GM12875 (cell line): ENCODE measurements around the gene TMEM235.

Source experiments
- H3K4me3 ChIP-seq: one replicate; pipeline ENCODE4 v1.5.1; 2011; ENCODE audit warnings: low read depth, low read length, control low read depth
- TF ChIP-seq, protein P1 (sequence below): IDR thresholded peaks from 2 replicates; pipeline ENCODE4 v1.5.1; 2011; ENCODE audit warnings: low read depth, mild to moderate bottlenecking, control low read depth, inconsistent platforms, low read length, moderate library complexity, borderline replicate concordance; ENCODE audit not compliant: insufficient read depth

Gene TMEM235

DNA sequence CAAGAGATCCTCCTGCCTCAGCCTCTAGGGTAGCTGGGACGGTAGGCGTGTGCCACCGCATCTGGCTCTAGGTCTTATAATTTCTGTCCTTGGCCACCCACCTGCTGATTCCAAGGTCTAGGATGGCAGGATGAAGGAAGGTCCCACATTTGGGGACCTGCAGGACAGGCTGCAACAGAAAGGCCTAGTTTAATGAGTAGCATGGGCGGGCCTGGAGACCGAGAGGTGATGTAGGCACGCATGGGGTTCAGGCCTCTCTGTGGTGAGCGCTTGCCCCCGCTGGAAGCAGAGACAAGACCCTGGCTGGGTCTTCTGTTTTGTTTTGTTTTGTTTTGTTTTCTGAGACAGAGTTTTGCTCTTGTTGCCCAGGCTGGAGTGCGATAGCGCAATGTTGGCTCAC is 33.7 kb downstream of the TMEM235 start:
- H3K4me3 ChIP-seq: no peak overlapping the region
- TF ChIP-seq, protein P1, sequence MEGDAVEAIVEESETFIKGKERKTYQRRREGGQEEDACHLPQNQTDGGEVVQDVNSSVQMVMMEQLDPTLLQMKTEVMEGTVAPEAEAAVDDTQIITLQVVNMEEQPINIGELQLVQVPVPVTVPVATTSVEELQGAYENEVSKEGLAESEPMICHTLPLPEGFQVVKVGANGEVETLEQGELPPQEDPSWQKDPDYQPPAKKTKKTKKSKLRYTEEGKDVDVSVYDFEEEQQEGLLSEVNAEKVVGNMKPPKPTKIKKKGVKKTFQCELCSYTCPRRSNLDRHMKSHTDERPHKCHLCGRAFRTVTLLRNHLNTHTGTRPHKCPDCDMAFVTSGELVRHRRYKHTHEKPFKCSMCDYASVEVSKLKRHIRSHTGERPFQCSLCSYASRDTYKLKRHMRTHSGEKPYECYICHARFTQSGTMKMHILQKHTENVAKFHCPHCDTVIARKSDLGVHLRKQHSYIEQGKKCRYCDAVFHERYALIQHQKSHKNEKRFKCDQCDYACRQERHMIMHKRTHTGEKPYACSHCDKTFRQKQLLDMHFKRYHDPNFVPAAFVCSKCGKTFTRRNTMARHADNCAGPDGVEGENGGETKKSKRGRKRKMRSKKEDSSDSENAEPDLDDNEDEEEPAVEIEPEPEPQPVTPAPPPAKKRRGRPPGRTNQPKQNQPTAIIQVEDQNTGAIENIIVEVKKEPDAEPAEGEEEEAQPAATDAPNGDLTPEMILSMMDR: no peak

- H3K4me3 ChIP-seq: no peak overlapping the region
- TF ChIP-seq, protein P1: no peak
Observed at GRCh38 chr17:78266231-78266631, 34.8 kb downstream of the TMEM235 start.

DNA sequence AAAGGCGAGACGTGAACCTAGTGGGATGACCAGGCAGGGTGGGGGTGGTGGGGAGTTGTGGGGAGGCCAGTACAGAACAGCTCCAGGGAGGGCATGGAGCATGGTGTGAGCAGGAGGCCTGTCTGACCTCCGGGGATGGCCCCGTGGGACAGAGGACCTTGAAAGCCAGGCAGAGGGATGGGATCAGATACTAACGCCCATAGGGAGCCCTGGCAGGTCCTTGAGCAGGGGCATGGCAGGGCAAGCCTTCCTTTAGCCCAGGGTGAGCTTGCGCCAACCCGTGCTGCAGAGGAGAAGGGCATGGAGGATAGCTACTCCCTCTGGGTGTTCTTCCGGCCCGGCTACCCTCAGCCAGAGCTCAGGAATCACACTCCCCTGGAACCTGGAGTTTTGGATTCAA is 35.3 kb downstream of the TMEM235 start:
- H3K4me3 ChIP-seq: no peak overlapping the region
- TF ChIP-seq, protein P1: no peak

- TF ChIP-seq, protein P1: no peak
- no peak overlapping the region for H3K4me3 ChIP-seq
Observed at GRCh38 chr17:78267253-78268073, 36.0 kb downstream of the TMEM235 start.

DNA sequence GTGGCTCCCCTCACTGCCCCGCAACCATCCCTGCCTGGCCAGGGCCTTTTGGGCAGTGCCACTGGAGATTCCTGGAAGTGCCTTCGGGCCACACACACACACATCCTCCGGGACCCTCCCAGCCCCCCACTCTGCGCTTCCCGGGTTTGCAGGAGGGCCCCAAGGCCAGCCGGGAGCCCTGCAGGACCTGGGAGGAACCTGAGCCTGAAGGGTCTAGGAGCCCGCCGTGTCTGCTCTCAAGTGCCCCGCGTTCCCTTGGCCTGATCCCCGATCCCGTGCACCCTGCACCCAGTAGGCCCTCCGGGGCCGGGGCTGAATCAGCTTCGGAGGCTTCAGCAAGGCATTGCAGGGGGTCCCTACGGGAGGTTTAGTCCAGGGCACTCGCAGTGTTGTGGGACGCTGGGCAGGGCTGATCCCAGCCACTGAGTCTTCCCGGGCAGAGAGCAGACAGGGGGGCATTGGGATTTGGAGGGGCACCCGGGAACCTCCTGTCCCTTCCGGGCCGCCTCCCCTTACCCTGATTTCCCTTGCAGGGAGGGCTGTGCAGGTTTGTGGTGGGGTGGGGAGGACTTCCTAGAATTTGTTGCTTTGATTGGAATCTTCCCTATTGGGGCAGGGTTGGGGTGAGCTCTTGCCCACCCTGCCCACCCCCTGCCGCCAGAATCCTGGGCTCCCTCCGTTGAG is 36.9 kb downstream of the TMEM235 start:
- H3K4me3 ChIP-seq: no peak overlapping the region
- TF ChIP-seq, protein P1: no peak

DNA sequence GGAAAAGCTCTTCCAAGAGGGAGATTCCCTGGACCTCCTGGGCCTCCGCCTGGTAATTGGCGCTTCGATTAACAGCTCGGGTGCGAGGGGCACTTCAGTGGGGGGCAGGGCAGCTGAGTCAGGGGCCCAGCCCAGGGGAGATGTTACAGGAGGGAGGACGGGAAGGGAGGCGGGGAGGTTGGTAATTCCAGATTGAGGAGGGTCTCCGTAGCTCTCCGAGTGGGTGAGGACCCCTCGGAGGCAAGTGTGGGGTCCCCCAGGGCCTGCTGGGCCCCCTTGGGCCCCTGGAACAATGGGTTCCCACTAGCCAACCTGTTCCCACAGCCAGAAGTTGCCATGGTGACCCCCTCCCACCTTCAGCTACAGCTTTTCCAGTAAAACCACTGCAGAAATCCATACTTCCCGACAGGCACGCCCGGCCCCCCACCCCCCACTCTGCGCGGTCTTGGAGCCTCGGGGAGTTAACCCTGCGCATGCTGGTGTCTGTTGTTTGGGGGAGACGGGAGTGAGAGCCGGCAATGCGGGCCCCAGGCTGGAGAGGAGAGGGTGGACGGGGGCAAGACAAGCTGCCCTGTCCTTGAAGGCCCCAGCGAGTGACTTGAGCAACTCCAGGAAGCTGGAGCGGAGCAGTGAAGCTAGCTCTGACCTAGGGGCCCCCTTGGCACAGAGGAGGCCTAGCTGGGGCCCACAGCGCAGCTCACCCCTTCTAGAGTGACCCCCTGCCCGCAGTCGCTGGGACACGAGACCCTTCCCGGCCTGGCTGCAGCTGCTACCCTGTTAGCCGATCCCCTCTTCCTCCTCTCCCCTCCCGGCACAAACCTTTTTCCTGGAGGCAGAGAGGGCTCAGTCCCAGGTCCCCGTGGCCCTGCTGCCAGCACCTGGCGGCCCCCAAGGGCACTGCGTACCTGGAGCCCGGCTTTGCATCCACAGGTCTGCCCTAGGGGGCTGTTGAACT is 37.8 kb downstream of the TMEM235 start:
- no peak overlapping the region for H3K4me3 ChIP-seq
- TF ChIP-seq, protein P1: no peak
